ENCODE data around the gene MEF2B. TPM values are rescaled to one million over a fixed set of nuclear protein-coding genes. Genes with fewer than 3 reads are reported as not detected.

MEF2B gene
- total RNA-seq, 1 donor from 2014 or later = 2.8 TPM

GRCh38 chr19:19133985-19134384 is 36.1 kb downstream of the MEF2B start:
- H3K36me3 Mint-ChIP-seq = peaks cover 22% of the 10 kb centered on the region
- no peak overlapping the region for H3K4me3 Mint-ChIP-seq
- DNase-seq (ENCODE audit: low spot score in 2 of 2, unreplicated experiment in 2 of 2) = no peak
- TF ChIP-seq CTCF (IDR thresholded peaks at IDR 0.05; ENCODE audit: unreplicated experiment) = no peak
- H3K27me3 Mint-ChIP-seq (ENCODE audit: low read depth) = no peaks in the 10 kb centered on the region
- no peak overlapping the region for H3K27ac Mint-ChIP-seq
- H3K4me1 Mint-ChIP-seq = peaks cover 17% of the 10 kb centered on the region
- H3K9me3 Mint-ChIP-seq = peaks cover 9% of the 10 kb centered on the region

DNA sequence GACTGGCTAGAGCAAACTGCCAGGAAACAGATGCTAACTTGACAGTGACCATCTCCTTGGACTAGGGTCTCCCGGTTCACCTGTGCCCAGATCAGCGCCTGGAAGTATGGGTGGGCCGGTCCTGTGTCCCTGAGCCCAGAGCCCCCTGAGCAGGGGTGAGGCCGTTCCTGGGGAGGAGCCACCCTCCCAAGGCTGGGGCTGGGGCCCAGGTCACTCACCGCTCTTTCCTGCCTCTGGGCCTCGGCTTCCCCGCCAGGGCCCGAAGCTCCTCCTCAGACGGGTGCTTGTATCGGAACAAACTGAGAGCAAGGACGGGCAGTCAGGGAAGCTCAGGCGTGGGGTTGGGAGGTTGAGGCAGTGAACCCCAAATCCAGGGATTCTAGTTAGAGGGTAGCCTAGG is 37.2 kb downstream of the MEF2B start:
- DNase-seq (ENCODE audit: low spot score in 2 of 2, unreplicated experiment in 2 of 2) = no peak
- TF ChIP-seq CTCF (IDR thresholded peaks at IDR 0.05; ENCODE audit: unreplicated experiment) = no peak
- Mint-ChIP-seq H3K27ac (no peak overlapping the region), H3K27me3 (ENCODE audit: low read depth) (no peaks in the 10 kb centered on the region), H3K36me3 (peaks cover 28% of the 10 kb centered on the region), H3K4me1 (peaks cover 11% of the 10 kb centered on the region), H3K9me3 (peaks cover 14% of the 10 kb centered on the region), H3K4me3 (no peak overlapping the region)

DNA sequence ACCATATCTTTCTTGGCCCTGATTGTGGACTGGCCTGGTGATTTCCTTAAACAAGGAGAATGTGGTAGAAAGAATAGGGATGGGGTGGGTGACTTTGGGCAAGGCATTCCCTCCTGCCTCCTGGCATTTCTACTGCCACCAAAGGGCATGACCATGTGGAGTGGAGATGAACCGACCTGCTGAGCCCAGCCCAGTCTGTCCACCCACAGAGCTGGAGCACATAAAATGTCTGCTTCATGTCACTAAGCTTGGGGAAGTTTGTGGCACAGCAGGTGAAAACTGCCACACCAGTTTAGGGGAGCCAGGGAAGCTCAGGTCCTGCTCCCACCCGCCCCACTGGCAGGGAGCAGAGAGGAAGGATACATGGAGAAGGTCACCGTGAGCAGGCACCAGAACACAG is 38.1 kb downstream of the MEF2B start:
- Mint-ChIP-seq H3K27ac (no peak overlapping the region), H3K36me3 (peaks cover 31% of the 10 kb centered on the region), H3K27me3 (ENCODE audit: low read depth) (no peaks in the 10 kb centered on the region), H3K4me3 (no peak overlapping the region), H3K9me3 (peaks cover 16% of the 10 kb centered on the region), H3K4me1 (peaks cover 2% of the 10 kb centered on the region)
- DNase-seq (ENCODE audit: low spot score in 2 of 2, unreplicated experiment in 2 of 2) = no peak
- no peak for TF ChIP-seq CTCF (IDR thresholded peaks at IDR 0.05; ENCODE audit: unreplicated experiment)

GRCh38 chr19:19126102-19126501 is 44.0 kb downstream of the MEF2B start:
- TF ChIP-seq CTCF (IDR thresholded peaks at IDR 0.05; ENCODE audit: unreplicated experiment) = no peak
- H3K4me1 Mint-ChIP-seq = no peaks in the 10 kb centered on the region

GRCh38 chr19:19123386-19123785 is 46.7 kb downstream of the MEF2B start:
- no peak for DNase-seq (ENCODE audit: low spot score in 2 of 2, unreplicated experiment in 2 of 2)
- H3K4me1 Mint-ChIP-seq = no peaks in the 10 kb centered on the region
- H3K36me3 Mint-ChIP-seq = peaks cover 41% of the 10 kb centered on the region
- no peak overlapping the region for H3K27ac Mint-ChIP-seq
- TF ChIP-seq CTCF (IDR thresholded peaks at IDR 0.05; ENCODE audit: unreplicated experiment) = no peak
- no peak overlapping the region for H3K4me3 Mint-ChIP-seq
- H3K9me3 Mint-ChIP-seq = peaks cover 20% of the 10 kb centered on the region
- no peaks in the 10 kb centered on the region for H3K27me3 Mint-ChIP-seq (ENCODE audit: low read depth)

More at GRCh38 chr19:19126102-19126501, 44.0 kb downstream of the MEF2B start:
- Mint-ChIP-seq H3K36me3 (peaks cover 46% of the 10 kb centered on the region), H3K27me3 (ENCODE audit: low read depth) (no peaks in the 10 kb centered on the region), H3K4me3 (no peak overlapping the region), H3K9me3 (peaks cover 26% of the 10 kb centered on the region), H3K27ac (no peak overlapping the region)
- DNase-seq (ENCODE audit: low spot score in 2 of 2, unreplicated experiment in 2 of 2) = no peak

DNA sequence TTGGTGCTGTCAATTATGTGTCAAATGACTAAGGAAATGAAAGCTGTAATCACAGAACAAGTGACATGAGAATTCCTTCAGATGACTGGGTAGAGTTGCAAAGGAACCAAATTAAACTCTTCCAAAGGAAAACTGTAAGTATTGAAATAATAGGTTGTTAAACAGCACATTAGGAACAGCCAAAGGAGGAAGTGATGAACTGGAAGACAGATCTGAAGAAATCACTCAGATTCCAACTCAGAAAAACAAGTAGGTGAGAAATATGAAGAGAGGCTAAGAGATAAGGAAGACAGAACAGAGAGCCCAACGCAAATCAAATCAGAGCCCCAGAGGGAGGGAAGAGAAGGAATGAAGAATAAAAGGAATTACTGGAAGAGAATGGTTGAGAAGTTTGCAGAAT is 47.2 kb downstream of the MEF2B start:
- no peaks in the 10 kb centered on the region for H3K27me3 Mint-ChIP-seq (ENCODE audit: low read depth)
- no peak overlapping the region for H3K27ac Mint-ChIP-seq
- DNase-seq (ENCODE audit: low spot score in 2 of 2, unreplicated experiment in 2 of 2) = no peak
- H3K4me3 Mint-ChIP-seq = no peak overlapping the region
- peaks cover 40% of the 10 kb centered on the region for H3K36me3 Mint-ChIP-seq
- H3K9me3 Mint-ChIP-seq = peaks cover 18% of the 10 kb centered on the region
- H3K4me1 Mint-ChIP-seq = no peaks in the 10 kb centered on the region
- TF ChIP-seq CTCF (IDR thresholded peaks at IDR 0.05; ENCODE audit: unreplicated experiment) = no peak

Data from mesothelial cell of epicardium (in vitro differentiated cells).